Activated CD8-positive, alpha-beta T cell treated with anti-CD3 and anti-CD28 coated beads for 36 hours (primary cell): Measurements from ENCODE around the gene GNGT2. TPM values are rescaled to one million over a fixed set of nuclear protein-coding genes. Genes with fewer than 3 reads are reported as not detected.

ENCODE experiments used
- ATAC-seq: fragments of 200-7000 bp; cut with Tn5 transposase; one replicate; pipeline ENCODE4 v1.10.0; 2021; ENCODE audit warnings: mild to moderate bottlenecking, moderate library complexity
- CTCF ChIA-PET: fragments of 350-600 bp; sonication (Branson Sonifier 250); formaldehyde crosslinking; loops from one replicate; lab custom pipeline; 2021; ENCODE audit warnings: antibody characterized with exemption; lab: Charles Lee
- POLR2A ChIA-PET: fragments of 350-600 bp; sonication (Branson Sonifier 250); formaldehyde crosslinking; loops from one replicate; lab custom pipeline; 2021; ENCODE audit warnings: antibody characterized with exemption; lab: Charles Lee
- DNase-seq: peaks from one replicate; pipeline ENCODE4 v3.0.0-alpha.2; 2020
- H3K27ac Mint-ChIP-seq: one replicate; pipeline ENCODE4 v1.8.0; 2021; ENCODE audit warnings: mild to moderate bottlenecking, mixed read lengths
- H3K27me3 Mint-ChIP-seq: one replicate; pipeline ENCODE4 v1.8.0; 2021; ENCODE audit warnings: mixed read lengths
- H3K36me3 Mint-ChIP-seq: one replicate; pipeline ENCODE4 v1.8.0; 2021; ENCODE audit warnings: low read depth, mixed read lengths
- H3K4me1 Mint-ChIP-seq: one replicate; pipeline ENCODE4 v1.8.0; 2021; ENCODE audit warnings: low read depth, mixed read lengths
- H3K4me3 Mint-ChIP-seq: one replicate; pipeline ENCODE4 v1.8.0; 2021; ENCODE audit warnings: mild to moderate bottlenecking, moderate library complexity, mixed read lengths
- H3K9me3 Mint-ChIP-seq: one replicate; pipeline ENCODE4 v1.8.0; 2021; ENCODE audit warnings: mixed read lengths
- intact Hi-C: fragments of 100-400 bp; cut with micrococcal nuclease; formaldehyde crosslinking; loops from one replicate; pipeline ENCODE4 v1.10.0; 2022
- total RNA-seq, 2 experiments: library from RNA; stranded (reverse); gene quantifications; one replicate each; pipeline ENCODE4 v1.2.3, GENCODE V29; 2021
- TF ChIP-seq, protein P1 (sequence below): fragments of 200-600 bp; IDR thresholded peaks from one replicate; pipeline ENCODE4 v1.8.0; 2022; ENCODE audit warnings: antibody characterized with exemption, mild to moderate bottlenecking

The GNGT2 gene
- total RNA-seq, 2 experiments from 2014 or later: 21.7 to 23.9 TPM

DNA sequence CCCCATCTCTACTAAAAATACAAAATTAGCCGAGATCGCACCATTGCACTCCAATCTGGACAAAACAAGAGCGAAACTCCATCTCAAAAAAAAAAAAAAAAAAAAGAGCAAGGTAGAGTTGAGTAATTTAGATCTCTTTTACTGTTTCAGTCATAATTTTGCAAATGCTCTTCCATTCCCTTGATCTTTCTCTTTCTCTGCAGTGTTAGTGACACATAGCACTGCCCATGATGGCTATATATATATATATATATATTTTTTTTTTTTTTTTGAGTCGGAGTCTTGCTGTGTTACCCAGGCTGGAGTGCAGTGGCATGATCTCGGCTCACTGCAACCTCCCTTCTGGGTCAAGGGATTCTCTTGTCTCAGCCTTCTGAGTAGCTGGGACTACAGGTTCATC, 32.4 kb upstream of the GNGT2 start:
- Mint-ChIP-seq H3K4me3 (no peak overlapping the region), H3K36me3 (no peaks in the 10 kb centered on the region), H3K27me3 (peaks cover 3% of the 10 kb centered on the region), H3K9me3 (no peaks in the 10 kb centered on the region), H3K27ac (no peak overlapping the region), H3K4me1 (no peaks in the 10 kb centered on the region)
- POLR2A ChIA-PET: no interaction called here
- ATAC-seq: no peak
- CTCF ChIA-PET: no interaction called here
- DNase-seq: no peak
- TF ChIP-seq, protein P1, sequence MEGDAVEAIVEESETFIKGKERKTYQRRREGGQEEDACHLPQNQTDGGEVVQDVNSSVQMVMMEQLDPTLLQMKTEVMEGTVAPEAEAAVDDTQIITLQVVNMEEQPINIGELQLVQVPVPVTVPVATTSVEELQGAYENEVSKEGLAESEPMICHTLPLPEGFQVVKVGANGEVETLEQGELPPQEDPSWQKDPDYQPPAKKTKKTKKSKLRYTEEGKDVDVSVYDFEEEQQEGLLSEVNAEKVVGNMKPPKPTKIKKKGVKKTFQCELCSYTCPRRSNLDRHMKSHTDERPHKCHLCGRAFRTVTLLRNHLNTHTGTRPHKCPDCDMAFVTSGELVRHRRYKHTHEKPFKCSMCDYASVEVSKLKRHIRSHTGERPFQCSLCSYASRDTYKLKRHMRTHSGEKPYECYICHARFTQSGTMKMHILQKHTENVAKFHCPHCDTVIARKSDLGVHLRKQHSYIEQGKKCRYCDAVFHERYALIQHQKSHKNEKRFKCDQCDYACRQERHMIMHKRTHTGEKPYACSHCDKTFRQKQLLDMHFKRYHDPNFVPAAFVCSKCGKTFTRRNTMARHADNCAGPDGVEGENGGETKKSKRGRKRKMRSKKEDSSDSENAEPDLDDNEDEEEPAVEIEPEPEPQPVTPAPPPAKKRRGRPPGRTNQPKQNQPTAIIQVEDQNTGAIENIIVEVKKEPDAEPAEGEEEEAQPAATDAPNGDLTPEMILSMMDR: no peak
- intact Hi-C loops: no loop called here

DNA sequence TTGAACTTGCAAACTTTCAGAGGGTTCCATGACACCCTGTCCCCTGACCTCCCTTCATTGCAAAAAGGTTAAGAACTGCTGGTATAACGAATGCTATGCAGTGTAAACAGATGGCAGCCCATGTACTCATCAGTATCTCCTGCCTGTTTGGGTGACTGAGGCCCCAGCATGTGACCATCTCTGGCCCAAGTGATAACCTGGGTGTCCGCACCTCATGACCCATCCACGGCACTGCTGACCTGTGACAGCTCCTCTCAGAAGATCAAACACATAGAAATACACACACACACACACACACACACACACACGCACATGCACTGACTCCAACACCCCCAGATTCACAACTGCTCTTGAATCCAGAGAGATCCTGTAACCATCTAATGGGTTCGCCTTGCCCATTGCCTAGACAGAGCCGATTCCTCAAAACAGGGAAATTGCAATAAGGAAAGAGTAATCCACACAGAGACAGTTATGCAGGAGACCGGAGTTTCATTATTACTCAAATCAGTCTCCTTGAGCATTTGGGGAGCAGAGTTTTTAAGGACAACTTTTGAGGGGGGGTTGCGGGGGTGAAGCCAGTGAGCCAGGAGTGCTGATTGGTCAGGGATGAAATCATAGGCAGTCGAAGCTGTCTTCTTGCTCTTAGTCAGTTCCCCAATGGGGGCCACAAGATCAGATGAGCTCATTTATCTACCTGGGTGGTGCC, 31.5 kb upstream of the GNGT2 start:
- DNase-seq (no peak), ATAC-seq (no peak)
- TF ChIP-seq, protein P1: no peak
- Mint-ChIP-seq H3K27ac (no peak overlapping the region), H3K9me3 (no peaks in the 10 kb centered on the region), H3K27me3 (peaks cover 2% of the 10 kb centered on the region), H3K36me3 (no peaks in the 10 kb centered on the region), H3K4me1 (no peaks in the 10 kb centered on the region), H3K4me3 (no peak overlapping the region)
- CTCF ChIA-PET: interaction anchor here (0.7 to 2.4 kb wide), 3 partner anchors 61 to 191 kb away, joined by 3 to 7 read pairs (median 5); no protein-coding TSS in a partner anchor
- POLR2A ChIA-PET: no interaction called here
- intact Hi-C loops: no loop called here

DNA sequence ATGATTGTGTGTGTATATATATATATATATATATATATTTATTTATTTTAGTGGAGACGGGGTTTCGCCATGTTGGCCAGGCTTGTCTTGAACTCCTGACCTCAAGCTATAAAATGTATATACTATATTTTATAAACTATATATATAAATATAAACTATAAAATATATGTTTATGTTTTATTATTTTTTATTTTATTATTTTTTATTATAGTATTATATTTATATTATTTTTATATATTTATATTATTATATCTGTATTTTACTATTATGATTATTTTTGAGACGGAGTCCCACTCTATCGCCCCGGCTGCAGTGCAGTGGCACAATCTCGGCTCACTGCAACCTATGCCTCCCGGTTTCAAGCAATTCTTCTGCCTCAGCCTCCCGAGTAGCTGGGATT, 30.7 kb upstream of the GNGT2 start:
- H3K36me3 Mint-ChIP-seq: no peaks in the 10 kb centered on the region
- DNase-seq (no peak), ATAC-seq (no peak)
- TF ChIP-seq, protein P1: no peak
- peaks cover 2% of the 10 kb centered on the region for H3K27me3 Mint-ChIP-seq
- H3K27ac Mint-ChIP-seq: no peak overlapping the region
- no peaks in the 10 kb centered on the region for H3K9me3 Mint-ChIP-seq
- intact Hi-C loops: no loop called here
- no peak overlapping the region for H3K4me3 Mint-ChIP-seq
- ChIA-PET POLR2A (interaction anchor here (0.6 kb wide), 1 partner anchor 932 kb away, joined by 3 read pairs; no protein-coding TSS in a partner anchor), CTCF (interaction anchor here (1.1 to 2.4 kb wide), 3 partner anchors 51 to 75 kb away, joined by 3 to 7 read pairs (median 5); no protein-coding TSS in a partner anchor)
- H3K4me1 Mint-ChIP-seq: no peaks in the 10 kb centered on the region

DNA sequence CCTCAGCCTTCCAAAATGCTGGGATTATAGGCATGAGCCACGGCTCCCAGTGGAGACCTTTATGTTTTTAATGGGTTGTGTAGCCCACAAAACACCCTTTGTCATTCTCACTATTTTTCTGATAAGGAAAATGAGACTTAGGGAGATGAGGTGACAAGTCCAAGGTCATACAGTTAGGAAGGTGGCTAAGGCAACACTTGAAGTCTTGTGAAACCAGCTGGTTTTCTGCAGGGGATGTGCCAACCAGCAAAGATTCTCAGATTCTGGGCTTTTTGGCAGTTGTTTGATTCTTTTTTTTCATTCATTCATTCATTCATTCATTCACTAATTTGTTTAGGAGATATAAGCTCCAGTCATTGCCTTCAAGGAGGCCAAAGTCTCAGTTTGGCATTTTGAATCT, 30.2 kb upstream of the GNGT2 start:
- no peak for DNase-seq
- TF ChIP-seq, protein P1: no peak
- Mint-ChIP-seq H3K9me3 (no peaks in the 10 kb centered on the region), H3K4me1 (no peaks in the 10 kb centered on the region), H3K36me3 (no peaks in the 10 kb centered on the region), H3K27ac (no peak overlapping the region), H3K4me3 (no peak overlapping the region), H3K27me3 (peaks cover 2% of the 10 kb centered on the region)
- ATAC-seq: no peak
- intact Hi-C loops: no loop called here
- POLR2A ChIA-PET: interaction anchor here (0.6 to 1.0 kb wide), 2 partner anchors 94 to 932 kb away, joined by 3 read pairs; no protein-coding TSS in a partner anchor
- CTCF ChIA-PET: interaction anchor here (1.1 to 2.4 kb wide), 5 partner anchors 13 to 76 kb away, joined by 3 to 7 read pairs (median 5); no protein-coding TSS in a partner anchor

DNA sequence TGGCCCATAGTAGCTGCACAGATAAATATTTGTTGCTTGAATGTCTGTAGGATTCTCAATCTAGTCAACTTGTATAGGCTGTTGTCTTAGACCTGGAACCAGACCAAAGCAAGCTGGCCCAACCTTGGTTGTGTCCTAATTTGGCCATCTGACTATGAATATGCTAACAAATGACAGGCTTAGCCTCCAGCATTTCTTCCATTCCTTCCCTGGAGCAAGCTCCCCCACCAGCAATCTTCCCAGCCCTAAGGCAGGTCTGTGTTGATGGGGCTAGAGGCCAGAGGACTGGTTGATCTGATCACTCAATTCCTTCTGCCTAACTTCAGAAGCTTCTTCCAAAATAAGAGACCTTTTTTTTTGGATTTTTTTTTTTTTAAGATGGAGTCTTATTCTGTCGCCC, 29.6 kb upstream of the GNGT2 start:
- TF ChIP-seq, protein P1: no peak
- intact Hi-C loops: no loop called here
- H3K4me3 Mint-ChIP-seq: no peak overlapping the region
- H3K27me3 Mint-ChIP-seq: peaks cover 2% of the 10 kb centered on the region
- no peaks in the 10 kb centered on the region for H3K36me3 Mint-ChIP-seq
- ChIA-PET CTCF (interaction anchor here (1.1 to 2.4 kb wide), 6 partner anchors 12 to 76 kb away, joined by 3 to 7 read pairs (median 5); no protein-coding TSS in a partner anchor), POLR2A (interaction anchor here (1.0 kb wide), 1 partner anchor 93 kb away, joined by 3 read pairs; no protein-coding TSS in a partner anchor)
- H3K4me1 Mint-ChIP-seq: no peaks in the 10 kb centered on the region
- no peak for ATAC-seq
- H3K27ac Mint-ChIP-seq: no peak overlapping the region
- no peaks in the 10 kb centered on the region for H3K9me3 Mint-ChIP-seq
- no peak for DNase-seq
